Left lobe of liver (tissue), 2 donors: Measurements from ENCODE around the gene ZBTB20. TPM values are rescaled to one million over a fixed set of nuclear protein-coding genes. Genes with fewer than 3 reads are reported as not detected.

Source experiments
- ATAC-seq: fragments of 200-7000 bp; cut with Tn5 transposase; one replicate; pipeline ENCODE4 v1.9.1; 2020; ENCODE audit warnings: mild to moderate bottlenecking, moderate library complexity
- DNase-seq: peaks from one replicate; pipeline ENCODE4 v3.0.0-alpha.2; 2020; ENCODE audit warnings: low spot score
- total RNA-seq: library from RNA; stranded (reverse); gene quantifications from one replicate; pipeline ENCODE4 v1.2.1, GENCODE V29; 2021
- donor health status: DM: no; HTN: no; CAD: no; lungs with moderate emphysema.
- donor health status: DM: no; HTN: yes; CAD: no.

ZBTB20 gene
- total RNA-seq, 1 donor from 2014 or later, result 50.6 TPM

DNA sequence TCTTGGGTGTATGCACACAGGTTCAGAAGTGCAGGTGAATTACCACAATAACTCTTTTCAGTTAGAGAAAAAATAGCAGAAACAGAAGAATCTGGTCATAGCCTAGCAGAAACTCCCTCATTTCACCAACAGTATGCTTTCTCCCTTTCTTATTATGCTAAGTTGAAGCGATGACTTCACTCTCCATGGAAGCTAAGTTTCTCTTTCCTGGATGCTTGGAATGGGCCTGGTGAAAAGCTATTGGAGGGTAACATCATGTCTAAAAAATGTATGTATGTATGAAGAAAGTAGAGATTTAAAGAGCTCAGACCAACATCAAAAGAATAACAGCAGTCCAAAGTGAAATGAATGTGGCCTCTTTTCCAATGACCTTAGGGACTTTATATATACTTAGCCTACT, 707.8 kb downstream of the ZBTB20 start:
- ATAC-seq (no peak), DNase-seq (no peak)

- ATAC-seq, result no peak
- DNase-seq, result no peak
Observed at GRCh38 chr3:114437897-114438296, 709.2 kb downstream of the ZBTB20 start.

GRCh38 chr3:114436182-114436581, 710.9 kb downstream of the ZBTB20 start:
- ATAC-seq, result no peak

DNA sequence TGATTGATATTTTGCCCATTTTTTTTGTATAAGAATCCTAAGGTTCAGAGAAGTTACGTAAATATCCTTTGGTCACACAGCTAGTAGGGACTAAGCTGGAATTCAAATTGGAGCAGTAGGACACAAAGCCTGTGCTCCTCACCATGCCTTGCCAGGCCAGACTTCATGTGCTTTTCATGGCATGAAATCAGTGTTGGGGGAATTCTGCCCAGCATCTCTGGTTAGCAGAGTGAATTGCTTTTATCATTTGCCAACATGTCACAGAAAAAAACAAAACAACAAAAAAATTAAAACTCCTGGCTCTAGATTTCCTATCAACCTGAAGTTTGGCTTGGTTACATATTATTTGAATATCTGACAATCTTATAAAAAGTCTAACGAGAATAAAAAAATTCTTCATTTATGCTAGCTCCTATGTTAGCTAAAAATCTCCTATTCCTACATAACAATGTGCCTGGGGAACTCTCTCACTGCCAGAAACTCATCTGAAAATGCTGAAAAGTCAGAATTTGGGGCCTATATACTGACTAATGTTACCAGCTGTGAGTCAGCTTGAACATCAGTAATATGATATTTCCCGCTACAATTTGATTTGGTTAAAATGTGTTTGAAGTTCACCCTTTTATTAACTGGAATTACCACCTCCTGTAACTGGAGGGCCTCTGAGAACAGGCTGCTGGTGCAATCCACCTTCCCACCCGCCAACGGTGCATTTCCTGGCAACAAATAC, 711.5 kb downstream of the ZBTB20 start:
- no peak for DNase-seq
- ATAC-seq, result no peak

More at GRCh38 chr3:114436182-114436581, 710.9 kb downstream of the ZBTB20 start:
- no peak for DNase-seq

- no peak for ATAC-seq
Observed at GRCh38 chr3:114432310-114432709, 714.8 kb downstream of the ZBTB20 start.

GRCh38 chr3:114428044-114428595, 719.0 kb downstream of the ZBTB20 start:
- ATAC-seq (no peak), DNase-seq (no peak)

More at GRCh38 chr3:114432310-114432709, 714.8 kb downstream of the ZBTB20 start:
- no peak for DNase-seq

DNA sequence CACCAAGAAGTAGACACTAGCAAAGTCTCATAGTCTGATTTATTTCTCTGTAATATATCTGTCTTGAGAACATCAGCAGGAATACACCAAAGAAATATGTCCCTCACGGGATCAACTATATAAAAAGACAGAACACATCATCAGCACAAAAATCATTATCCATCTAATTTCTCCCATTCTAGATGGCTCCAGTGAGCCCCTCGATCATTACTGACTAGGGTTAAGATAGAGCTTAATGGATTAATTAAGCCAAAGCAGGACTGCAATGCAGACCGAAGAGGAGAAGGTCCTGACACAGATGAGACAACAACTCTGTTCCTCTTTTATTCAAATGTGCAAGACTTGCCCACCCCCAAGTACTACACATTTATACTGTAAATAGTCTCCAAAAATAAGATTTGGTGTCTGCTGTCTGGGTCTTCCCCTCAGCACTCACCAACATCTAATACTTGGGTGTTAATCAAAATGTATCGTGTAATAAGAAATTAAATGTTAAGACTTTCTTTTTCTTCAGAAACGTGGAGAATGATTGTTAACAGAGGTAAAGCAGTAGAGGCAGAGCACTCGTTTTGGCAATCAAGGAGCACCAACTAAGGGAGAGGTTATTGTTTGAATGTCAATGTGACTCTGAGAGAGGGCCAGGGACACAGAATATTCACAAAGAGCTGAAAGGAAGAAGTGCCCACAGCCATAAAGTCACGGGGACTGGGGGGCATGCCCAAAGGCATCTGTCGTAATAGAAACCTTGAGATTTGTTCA, 719.6 kb downstream of the ZBTB20 start:
- ATAC-seq (no peak), DNase-seq (no peak)

DNA sequence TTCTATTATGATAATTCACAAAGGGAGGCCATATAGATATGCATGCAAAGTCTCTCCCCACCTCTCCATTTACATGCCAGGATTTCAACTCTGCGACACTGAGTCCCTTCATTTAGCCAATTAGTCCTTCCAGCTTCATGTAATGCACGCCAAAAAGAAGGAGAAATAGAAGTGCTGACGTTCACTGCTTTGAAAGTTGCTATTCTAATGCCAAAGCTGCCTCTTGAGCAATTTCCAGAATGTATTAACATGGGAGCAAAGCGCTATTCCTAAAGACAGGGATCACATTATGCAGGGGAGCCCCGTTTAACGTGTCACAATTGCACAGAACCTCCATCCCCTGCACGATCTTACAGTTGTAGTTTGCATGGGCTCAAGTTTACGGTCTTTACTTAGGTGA, 722.8 kb downstream of the ZBTB20 start:
- DNase-seq, result no peak
- peak; percentile 27 for ATAC-seq

GRCh38 chr3:114421204-114421603, 725.9 kb downstream of the ZBTB20 start:
- DNase-seq (no peak), ATAC-seq (peak; percentile 9)

DNA sequence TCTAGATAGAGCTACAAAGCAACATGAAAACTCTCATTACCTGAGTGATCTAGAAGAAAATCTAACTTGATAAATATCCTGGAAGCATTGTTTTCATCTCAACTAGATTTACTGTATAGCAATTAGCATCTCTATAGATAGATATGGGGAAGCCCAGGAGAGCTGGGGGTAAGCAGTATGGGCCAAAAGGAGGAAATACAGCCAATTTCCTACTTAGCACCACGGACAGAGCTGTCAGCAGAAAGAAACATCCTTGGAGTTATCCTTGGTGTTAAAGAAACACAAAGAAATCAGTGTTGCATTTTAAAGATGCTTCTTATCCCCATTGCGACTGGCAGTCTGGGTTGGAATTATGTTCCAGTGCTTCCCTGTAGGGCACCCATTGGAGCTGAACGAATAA, 727.0 kb downstream of the ZBTB20 start:
- DNase-seq (no peak), ATAC-seq (no peak)

- no peak for DNase-seq
- ATAC-seq, result peak; percentile 88
Observed at GRCh38 chr3:114418724-114419543, 728.2 kb downstream of the ZBTB20 start.

DNA sequence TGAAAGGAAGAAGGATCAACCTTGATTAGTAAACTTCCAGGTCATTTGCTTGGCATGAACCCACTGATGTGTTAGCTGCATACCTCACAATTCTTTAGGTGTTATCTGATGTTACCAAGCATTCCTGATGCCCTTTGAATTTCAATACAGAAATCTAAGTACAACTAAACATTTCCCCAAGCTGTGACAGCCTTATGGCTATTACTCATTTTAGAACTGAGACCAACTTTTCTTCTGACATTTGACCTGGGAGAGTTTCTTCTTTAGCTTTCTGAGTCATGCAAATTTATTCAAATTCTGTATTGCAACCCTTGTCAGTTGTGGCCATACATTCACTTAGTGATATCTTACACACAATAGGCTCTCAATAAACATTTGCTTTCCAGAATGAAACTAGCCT, 729.0 kb downstream of the ZBTB20 start:
- no peak for DNase-seq
- no peak for ATAC-seq

- ATAC-seq (no peak), DNase-seq (no peak)
Observed at GRCh38 chr3:114417675-114418074, 729.4 kb downstream of the ZBTB20 start.

- DNase-seq (no peak), ATAC-seq (no peak)
Observed at GRCh38 chr3:114417265-114417664, 729.8 kb downstream of the ZBTB20 start.

GRCh38 chr3:114411811-114412803, 735.0 kb downstream of the ZBTB20 start:
- DNase-seq (no peak), ATAC-seq (peak; percentile 63)

DNA sequence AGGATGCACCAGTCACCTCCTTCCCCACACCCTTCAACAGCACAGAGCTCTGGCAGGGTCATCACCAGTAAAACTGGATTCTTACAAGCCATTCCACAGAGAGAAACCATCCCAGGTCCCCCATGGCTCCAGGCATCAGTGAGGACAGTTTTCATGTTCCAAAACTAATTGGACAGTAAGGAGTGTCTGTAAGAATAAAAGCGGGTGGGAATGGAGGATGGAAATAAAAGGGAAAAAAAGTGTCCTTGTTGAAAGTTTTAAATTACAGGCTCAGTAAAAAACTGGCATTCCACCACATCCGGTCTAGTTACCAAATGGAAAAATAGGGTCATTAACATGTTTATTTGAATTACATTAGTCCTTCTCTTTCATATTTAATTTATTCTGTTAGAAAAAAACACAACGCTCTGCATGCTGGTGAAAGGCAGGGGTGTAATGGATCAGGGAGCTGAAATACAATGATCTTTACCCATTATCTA, 735.9 kb downstream of the ZBTB20 start:
- no peak for DNase-seq

DNA sequence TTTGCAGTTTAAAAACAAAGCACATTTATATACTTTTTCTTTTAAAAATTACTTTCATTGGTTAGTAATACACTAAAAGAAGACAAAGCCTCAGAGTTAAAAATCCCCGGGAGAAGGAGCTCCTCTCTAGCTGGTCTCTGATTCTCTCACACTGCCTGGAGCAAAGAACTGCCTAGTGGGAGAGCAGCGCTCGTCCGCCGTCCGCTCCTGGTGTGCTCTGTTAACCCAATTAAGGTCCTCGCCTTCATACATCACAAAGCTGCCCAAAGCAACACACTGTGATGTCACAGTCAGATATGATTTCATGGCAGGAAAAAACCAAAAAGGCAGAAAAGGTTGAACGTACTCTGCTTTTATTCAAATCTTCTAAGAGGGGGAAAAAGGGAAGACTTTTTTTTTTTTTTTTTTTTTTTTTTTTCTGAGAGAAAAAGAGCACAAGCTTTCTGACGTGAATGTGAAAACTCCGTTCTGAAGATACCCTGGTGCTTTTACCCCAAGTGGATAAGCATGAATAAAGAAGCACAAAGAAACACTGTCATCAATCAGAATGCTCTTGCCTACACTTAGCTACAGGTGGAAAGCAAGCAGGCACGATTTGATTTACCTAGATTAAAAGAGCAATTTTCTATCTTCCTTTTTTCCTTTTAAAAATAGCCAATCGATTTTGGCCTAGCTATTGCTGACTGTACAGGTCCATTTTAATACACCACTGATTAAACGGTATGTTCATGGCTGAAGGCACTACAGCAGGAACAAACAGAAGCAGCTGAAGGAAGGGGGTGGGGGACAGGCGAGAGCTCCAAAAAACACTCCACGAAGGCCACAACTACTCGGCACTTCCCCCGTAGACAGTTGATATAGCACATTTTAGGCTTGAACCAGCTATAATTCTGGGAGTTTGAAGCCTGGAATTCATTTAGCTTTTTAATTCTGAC, 738.1 kb downstream of the ZBTB20 start:
- ATAC-seq (peak; percentile 66), DNase-seq (no peak)

More for the DNA sequence above, 735.9 kb downstream of the ZBTB20 start:
- ATAC-seq, result no peak

DNA sequence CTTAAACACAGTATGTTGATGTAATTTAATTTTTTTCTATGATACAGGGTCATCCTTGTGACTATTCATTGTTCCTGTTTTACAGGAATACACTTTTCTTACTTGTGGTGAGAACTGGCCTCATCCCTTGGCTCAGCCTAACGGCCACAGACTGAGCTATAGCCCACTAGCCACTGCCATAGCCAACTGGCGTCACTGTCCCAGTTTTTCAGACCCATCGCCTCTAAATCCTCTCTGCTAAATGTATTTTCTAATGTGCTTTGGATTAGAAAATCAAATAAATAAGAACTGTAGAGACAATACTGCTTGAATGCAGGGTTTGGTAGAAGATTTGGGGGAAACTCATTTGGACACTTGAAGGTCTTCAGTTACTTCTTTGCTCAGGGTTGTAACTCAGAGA, 740.2 kb downstream of the ZBTB20 start:
- ATAC-seq (no peak), DNase-seq (no peak)

- ATAC-seq (no peak), DNase-seq (no peak)
Observed at GRCh38 chr3:114406286-114406685, 740.8 kb downstream of the ZBTB20 start.
